Measurements from ENCODE around the gene PLCB2. TPM values are rescaled to one million over a fixed set of nuclear protein-coding genes. Genes with fewer than 3 reads are reported as not detected.

PLCB2 gene
- polyA plus RNA-seq, 1 of the 3 experiments (the other 2 are of a cell fraction), result 0.15 TPM

GRCh38 chr15:40293006-40293405, 14.7 kb downstream of the PLCB2 start:
- Histone ChIP-seq H3K9ac (no peak overlapping the region), H3K4me3 (ENCODE audit: low read depth in 2 of 2, low read length in 1 of 2) (no peak overlapping the region), H3K9me3 (no peaks in the 10 kb centered on the region), H3K4me1 (ENCODE audit: control insufficient read depth in 1 of 2, insufficient read depth in 2 of 2, low read depth in 1 of 2, low read length in 1 of 2) (peaks cover 0 to 23% of the 10 kb centered on the region in 2 experiments; a peak in 1 of 4 replicates), H4K20me1 (ENCODE audit: insufficient read depth) (no peaks in the 10 kb centered on the region), H3K36me3 (replicated peaks in 1 of 2; ENCODE audit: control insufficient read depth in 1 of 2, insufficient read depth in 2 of 2, low read length in 1 of 2) (no peaks in the 10 kb centered on the region), H2AFZ (ENCODE audit: low read depth) (no peak overlapping the region), H3F3A (replicated peaks; ENCODE audit: insufficient read depth) (no peaks in the 10 kb centered on the region), H3K9me2 (no peaks in the 10 kb centered on the region), H3K27ac (ENCODE audit: low read depth in 2 of 2, low read length in 1 of 2) (no peak overlapping the region), H3K27me3 (ENCODE audit: insufficient read depth) (peaks cover 5% of the 10 kb centered on the region; the same call in 1 of the 2 replicates), H3K79me2 (ENCODE audit: insufficient read depth) (no peaks in the 10 kb centered on the region), H3K4me2 (no peak overlapping the region)
- TF ChIP-seq RFX5 (IDR thresholded peaks at IDR 0.05; ENCODE audit: low read length) (no peak), RCOR1 (IDR thresholded peaks at IDR 0.05; ENCODE audit: low read length) (no peak), CTCF (IDR thresholded peaks at IDR 0.05) (no peak), RXRA (IDR thresholded peaks at IDR 0.05; ENCODE audit: borderline replicate concordance, low read depth) (no peak), SMC3 (IDR thresholded peaks at IDR 0.05; ENCODE audit: low read depth, low read length) (no peak), TCF12 (IDR thresholded peaks at IDR 0.05) (no peak), FOXJ3 (CRISPR knock-in tag; IDR thresholded peaks at IDR 0.05) (no peak), CHD2 (IDR thresholded peaks at IDR 0.05; ENCODE audit: low read length, partially characterized antibody) (no peak), FOSL2 (IDR thresholded peaks at IDR 0.05; ENCODE audit: borderline replicate concordance, low read depth) (no peak), USF2 (IDR thresholded peaks at IDR 0.05; ENCODE audit: borderline replicate concordance, low read depth, low read length) (no peak), PBX3 (IDR thresholded peaks at IDR 0.05) (no peak), GABPA (IDR thresholded peaks at IDR 0.05; ENCODE audit: low read depth) (no peak), MEF2A (IDR thresholded peaks at IDR 0.05; ENCODE audit: borderline replicate concordance, low read depth) (no peak), FOXM1 (IDR thresholded peaks at IDR 0.05; ENCODE audit: low read depth) (no peak)
- DNase-seq, result no peak
- CTCF ChIA-PET, result interaction anchor here (4.8 to 66.3 kb wide), 3 partner anchors 9 to 49 kb away, joined by 29 to 2194 read pairs (median 210); partner anchors contain the start of genes CCDC9B, DISP2, INAFM2 and PHGR1
- POLR2A ChIA-PET, result no interaction called here

GRCh38 chr15:40292246-40292645, 15.5 kb downstream of the PLCB2 start:
- H2AFZ ChIP-seq (ENCODE audit: low read depth), result no peak overlapping the region
- no peaks in the 10 kb centered on the region for H3K79me2 ChIP-seq (ENCODE audit: insufficient read depth)
- H3K27me3 ChIP-seq (ENCODE audit: insufficient read depth), result peaks cover 5% of the 10 kb centered on the region; the same call in 1 of the 2 replicates
- no peaks in the 10 kb centered on the region for H3K9me2 ChIP-seq
- ChIA-PET POLR2A (no interaction called here), CTCF (interaction anchor here (1.5 to 66.3 kb wide), 6 partner anchors 9 to 75 kb away, joined by 5 to 2194 read pairs (median 19); partner anchors contain the start of genes ANKRD63, CCDC9B, DISP2 and INAFM2)
- H4K20me1 ChIP-seq (ENCODE audit: insufficient read depth), result no peaks in the 10 kb centered on the region
- H3K4me2 ChIP-seq, result no peak overlapping the region
- H3K4me1 ChIP-seq (ENCODE audit: control insufficient read depth in 1 of 2, insufficient read depth in 2 of 2, low read depth in 1 of 2, low read length in 1 of 2), result peaks cover 0 to 23% of the 10 kb centered on the region in 2 experiments; a peak in 1 of 4 replicates
- no peaks in the 10 kb centered on the region for H3K36me3 ChIP-seq (replicated peaks in 1 of 2; ENCODE audit: control insufficient read depth in 1 of 2, insufficient read depth in 2 of 2, low read length in 1 of 2)
- H3K4me3 ChIP-seq (ENCODE audit: low read depth in 2 of 2, low read length in 1 of 2), result no peak overlapping the region
- no peaks in the 10 kb centered on the region for H3F3A ChIP-seq (replicated peaks; ENCODE audit: insufficient read depth)
- no peak for DNase-seq
- 40% methylated on average over 2 of the region's 3 CpGs for WGBS (ENCODE audit: low lambda C conversion rate)
- no peak overlapping the region for H3K9ac ChIP-seq
- no peaks in the 10 kb centered on the region for H3K9me3 ChIP-seq
- no peak overlapping the region for H3K27ac ChIP-seq (ENCODE audit: low read depth in 2 of 2, low read length in 1 of 2)
- TF ChIP-seq ELF1 (IDR thresholded peaks at IDR 0.05) (no peak), CTCF (IDR thresholded peaks at IDR 0.05) (no peak), REST (IDR thresholded peaks at IDR 0.05; ENCODE audit: low read depth, low read length) (no peak), POLR2AphosphoS5 (IDR thresholded peaks at IDR 0.05; ENCODE audit: low read depth, low read length) (no peak), EZH2phosphoT487 (IDR thresholded peaks at IDR 0.05; ENCODE audit: borderline replicate concordance, low read depth) (no peak), SMC3 (IDR thresholded peaks at IDR 0.05; ENCODE audit: low read depth, low read length) (no peak)

Measured in SK-N-SH (cell line).